PC-9 (cell line): ENCODE measurements around the gene TRAPPC5.

ENCODE experiments used
- EZH2 ChIP-seq: fragments of 200-600 bp; sonication (generic); IDR thresholded peaks from 2 replicates; pipeline ENCODE4 v1.8.0; 2017; ENCODE audit warnings: antibody characterized with exemption, low read depth
- TF ChIP-seq, protein P1 (sequence below): fragments of 200-600 bp; sonication (generic); conservative IDR thresholded peaks from 2 replicates; pipeline ENCODE4 v1.6.1; 2017; ENCODE audit warnings: mixed run types, antibody characterized with exemption, mild to moderate bottlenecking, moderate library complexity

DNA sequence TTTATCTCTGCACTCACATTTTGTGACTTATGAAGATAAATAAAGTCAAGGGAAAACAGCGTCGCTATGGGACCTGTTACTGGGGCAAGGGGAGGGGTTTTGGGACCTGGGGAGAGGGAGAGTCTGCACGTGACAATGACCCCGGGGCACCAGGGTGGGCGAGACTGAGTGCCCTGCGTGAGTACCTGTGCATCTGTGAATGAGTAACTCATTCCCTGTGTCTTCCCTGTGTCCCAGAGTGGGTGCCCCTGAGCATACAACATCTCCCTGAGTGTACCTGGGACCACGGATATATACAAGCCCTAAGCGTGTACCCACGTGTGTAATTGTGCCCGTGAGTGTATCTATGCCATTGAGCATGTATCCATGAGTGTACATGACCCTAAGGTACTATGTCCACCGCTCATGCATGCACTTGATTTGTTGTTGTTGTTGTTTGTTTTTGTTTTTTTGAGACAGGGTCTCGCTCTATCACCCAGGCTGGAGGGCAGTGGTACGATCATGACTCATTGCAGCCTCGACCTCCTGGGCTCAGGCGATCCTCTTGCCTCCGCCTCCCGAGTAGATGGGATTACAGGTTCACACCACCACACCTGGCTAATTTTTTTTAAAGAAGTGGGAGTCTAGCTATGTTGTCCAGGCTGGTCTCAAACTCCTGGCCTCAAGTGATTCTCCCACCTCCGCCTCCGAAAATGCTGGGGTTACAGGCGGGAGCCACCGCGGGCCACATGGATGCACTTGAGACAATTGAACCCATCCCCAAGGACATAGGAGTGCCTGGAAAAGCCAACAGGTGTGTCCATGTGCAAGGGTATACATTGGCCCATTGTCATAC lies 645 bp upstream of the TRAPPC5 start:
- TF ChIP-seq, protein P1, sequence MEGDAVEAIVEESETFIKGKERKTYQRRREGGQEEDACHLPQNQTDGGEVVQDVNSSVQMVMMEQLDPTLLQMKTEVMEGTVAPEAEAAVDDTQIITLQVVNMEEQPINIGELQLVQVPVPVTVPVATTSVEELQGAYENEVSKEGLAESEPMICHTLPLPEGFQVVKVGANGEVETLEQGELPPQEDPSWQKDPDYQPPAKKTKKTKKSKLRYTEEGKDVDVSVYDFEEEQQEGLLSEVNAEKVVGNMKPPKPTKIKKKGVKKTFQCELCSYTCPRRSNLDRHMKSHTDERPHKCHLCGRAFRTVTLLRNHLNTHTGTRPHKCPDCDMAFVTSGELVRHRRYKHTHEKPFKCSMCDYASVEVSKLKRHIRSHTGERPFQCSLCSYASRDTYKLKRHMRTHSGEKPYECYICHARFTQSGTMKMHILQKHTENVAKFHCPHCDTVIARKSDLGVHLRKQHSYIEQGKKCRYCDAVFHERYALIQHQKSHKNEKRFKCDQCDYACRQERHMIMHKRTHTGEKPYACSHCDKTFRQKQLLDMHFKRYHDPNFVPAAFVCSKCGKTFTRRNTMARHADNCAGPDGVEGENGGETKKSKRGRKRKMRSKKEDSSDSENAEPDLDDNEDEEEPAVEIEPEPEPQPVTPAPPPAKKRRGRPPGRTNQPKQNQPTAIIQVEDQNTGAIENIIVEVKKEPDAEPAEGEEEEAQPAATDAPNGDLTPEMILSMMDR = no peak
- TF ChIP-seq EZH2 = no peak
